Fibroblast of villous mesenchyme (primary cell): ENCODE data around the gene SLC6A3. TPM values are rescaled to one million over a fixed set of nuclear protein-coding genes. Genes with fewer than 3 reads are reported as not detected.

Source experiments
- DNase-seq: peaks from one replicate; pipeline ENCODE4 v3.0.0-alpha.2; 2010; ENCODE audit warnings: low read depth
- H3K4me3 ChIP-seq: 2 replicates; pipeline ENCODE4 v1.5.1; 2011; ENCODE audit warnings: low read depth, mild to moderate bottlenecking, low read length
- CTCF ChIP-seq: IDR thresholded peaks from 2 replicates; pipeline ENCODE4 v1.5.1; 2012; ENCODE audit warnings: low read depth, mild to moderate bottlenecking, low read length; ENCODE audit not compliant: insufficient read depth
- total RNA-seq: library from RNA; depleted of rRNA; stranded (reverse); fragments of >200 nt; gene quantifications from 2 replicates; pipeline ENCODE4 v1.2.3, GENCODE V29; 2012

SLC6A3 gene
- total RNA-seq, 1 donor, result not detected

GRCh38 chr5:1444361-1445189 lies 665 bp downstream of the SLC6A3 start:
- DNase-seq, result no peak
- H3K4me3 ChIP-seq, result no peak overlapping the region
- no peak for TF ChIP-seq CTCF

GRCh38 chr5:1443991-1444360 lies 1.3 kb downstream of the SLC6A3 start:
- no peak overlapping the region for H3K4me3 ChIP-seq
- DNase-seq, result no peak
- no peak for TF ChIP-seq CTCF

- no peak for TF ChIP-seq CTCF
- no peak overlapping the region for H3K4me3 ChIP-seq
- no peak for DNase-seq
These were observed 2.1 kb downstream of the SLC6A3 start for GRCh38 chr5:1443171-1443570.

DNA sequence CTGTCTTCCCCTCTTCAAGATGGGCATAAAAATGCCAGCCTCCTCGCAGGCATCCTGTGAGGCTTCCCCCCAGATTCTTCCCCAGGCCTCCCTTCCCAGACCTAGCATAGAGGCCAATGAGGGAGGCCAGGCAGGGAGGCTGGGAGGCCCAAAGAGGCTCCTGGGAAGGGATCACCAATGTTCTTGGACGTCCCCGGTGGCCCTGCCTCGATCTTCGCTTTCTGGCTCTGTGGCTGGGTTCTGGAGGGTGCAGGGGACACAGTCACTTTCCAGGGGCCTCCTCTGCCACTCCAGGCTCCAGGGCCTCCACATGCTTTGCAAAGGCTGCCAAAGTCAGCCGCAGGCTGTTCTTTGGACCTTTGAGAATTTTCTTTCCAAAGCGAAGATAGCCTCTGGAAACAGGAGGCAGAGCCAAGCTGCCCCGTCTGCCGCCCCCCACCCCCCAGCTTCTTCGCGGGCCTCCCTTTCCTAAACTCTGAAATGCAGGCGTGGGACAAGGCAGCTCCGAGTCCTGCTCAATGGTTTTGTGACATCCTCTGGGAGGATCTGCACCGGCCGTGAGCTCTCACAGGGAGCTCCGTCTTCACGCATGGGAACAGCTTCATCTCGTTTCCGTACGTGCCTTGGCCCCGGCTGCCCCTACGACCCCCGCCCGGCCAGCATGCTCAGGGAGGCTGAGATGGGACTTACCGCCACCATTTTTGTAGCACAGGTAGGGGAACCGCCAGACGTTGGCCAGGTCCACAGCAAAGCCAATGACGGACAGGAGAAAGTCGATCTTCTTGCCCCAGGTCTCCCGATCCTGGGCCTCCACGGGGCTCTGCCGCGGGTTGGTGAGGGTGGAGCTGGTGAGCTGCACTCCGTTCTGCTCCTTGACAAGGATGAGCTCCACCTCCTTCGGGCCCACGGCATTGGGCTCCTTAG lies 2.8 kb downstream of the SLC6A3 start:
- DNase-seq, result no peak
- no peak for TF ChIP-seq CTCF

GRCh38 chr5:1441166-1441865 lies 3.9 kb downstream of the SLC6A3 start:
- no peak overlapping the region for H3K4me3 ChIP-seq
- TF ChIP-seq CTCF, result no peak
- no peak for DNase-seq

More for the DNA sequence above, 2.8 kb downstream of the SLC6A3 start:
- H3K4me3 ChIP-seq, result no peak overlapping the region

DNA sequence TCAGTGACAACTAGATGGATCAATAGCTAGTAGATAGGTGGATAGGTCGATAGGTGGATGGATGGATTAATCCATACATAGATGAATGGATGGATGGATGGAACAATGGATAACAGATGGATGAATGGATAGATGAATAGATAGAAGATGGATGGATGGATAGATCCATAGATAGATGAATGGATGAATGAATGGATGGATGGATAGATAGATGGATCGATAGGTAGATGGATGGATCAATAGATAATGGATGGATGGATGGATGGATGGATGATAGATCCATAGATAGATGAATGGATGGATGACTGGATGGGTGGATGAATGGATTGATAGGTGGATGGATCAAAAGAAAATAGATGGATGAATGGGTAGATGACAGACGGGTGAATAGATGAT lies 5.1 kb downstream of the SLC6A3 start:
- DNase-seq, result no peak
- no peak for TF ChIP-seq CTCF

More for the DNA sequence above, 5.1 kb downstream of the SLC6A3 start:
- H3K4me3 ChIP-seq, result no peak overlapping the region
